ENCODE results near the gene HTR6. TPM values are rescaled to one million over a fixed set of nuclear protein-coding genes. Genes with fewer than 3 reads are reported as not detected.
A peak's percentile ranks its signal among the peaks of the same experiment; 100 is the strongest.

The HTR6 gene
- total RNA-seq, 4 donors from 2014 or later, result not detected

DNA sequence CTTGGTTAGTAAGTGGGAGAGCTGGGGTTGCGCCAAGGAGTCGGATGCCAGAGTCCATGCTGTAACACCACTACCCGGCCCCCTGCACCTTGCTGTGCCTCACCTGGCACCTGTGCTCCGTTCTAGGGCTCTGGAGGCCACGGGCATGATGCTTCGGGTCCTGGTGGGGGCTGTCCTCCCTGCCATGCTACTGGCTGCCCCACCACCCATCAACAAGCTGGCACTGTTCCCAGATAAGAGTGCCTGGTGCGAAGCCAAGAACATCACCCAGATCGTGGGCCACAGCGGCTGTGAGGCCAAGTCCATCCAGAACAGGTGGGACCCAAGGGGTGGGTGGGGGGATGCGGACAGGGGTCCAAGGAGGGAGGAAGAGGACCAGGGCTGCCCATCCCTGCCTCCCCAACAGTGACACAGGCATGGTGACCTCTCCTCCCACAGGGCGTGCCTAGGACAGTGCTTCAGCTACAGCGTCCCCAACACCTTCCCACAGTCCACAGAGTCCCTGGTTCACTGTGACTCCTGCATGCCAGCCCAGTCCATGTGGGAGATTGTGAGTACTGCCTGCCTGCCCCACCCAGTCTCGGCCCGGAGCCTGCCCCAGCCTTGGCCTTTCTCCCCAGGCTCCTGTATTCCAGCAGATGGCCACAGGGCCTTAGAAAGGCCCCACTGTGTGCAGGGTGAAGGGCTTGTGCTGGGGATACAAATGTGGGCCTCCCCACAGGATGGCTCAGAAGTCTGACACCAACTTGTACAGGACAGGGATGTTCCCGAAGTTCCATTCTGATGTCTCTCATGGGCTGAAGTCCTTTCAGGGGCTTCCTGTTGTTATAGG lies 9.6 kb upstream of the HTR6 start:
- H3K4me3 ChIP-seq, result no peak overlapping the region
- 65% methylated on average over 13 of the region's 15 CpGs; no CpG with 5 or more reads in 1 of the 2 donors for WGBS, 2 donors (ENCODE audit: low coverage in 1 of 2)
- no peak for DNase-seq
- H3K9me3 ChIP-seq, result no peaks in the 10 kb centered on the region
- peaks cover 12 to 39% (median 27%) of the 10 kb centered on the region in 4 donors for H3K4me1 ChIP-seq
- peaks cover 0 to 10% (median 4%) of the 10 kb centered on the region in 4 donors for H3K36me3 ChIP-seq
- intact Hi-C loops (cut with DNase I; ENCODE audit: low total_unique reads), result loop anchor here (2.0 kb wide), 1 partner anchor 310 kb away; no protein-coding TSS in a partner anchor
- H3K27ac ChIP-seq, result peak overlapping the region in 1 of 4 donors; percentile 4
- no peaks in the 10 kb centered on the region for H3K27me3 ChIP-seq
- in situ Hi-C loops (cut with MboI; ENCODE audit: low pct_ligation_motif_present in 1 of 4, low pct_unique_long_range_greater_than_20kb in 1 of 4, low sequenced_read_pairs in 3 of 4), result loop anchor here (5.0 to 25.0 kb wide), 5 partner anchors 160 to 313 kb away; partner anchors contain the start of gene CAPZB (in 1 of the 4)
- TF ChIP-seq EP300 (IDR thresholded peaks at IDR 0.05; ENCODE audit: low read depth) (no peak), POLR2A (IDR thresholded peaks at IDR 0.05) (no peak)

- 60 to 81% methylated on average over 1 to 8 of the region's 8 CpGs for WGBS, 2 donors (ENCODE audit: low coverage in 1 of 2)
- Histone ChIP-seq H3K9me3 (no peaks in the 10 kb centered on the region), H3K27ac (no peak overlapping the region), H3K27me3 (no peaks in the 10 kb centered on the region), H3K36me3 (peaks cover 0 to 10% (median 4%) of the 10 kb centered on the region in 4 donors), H3K4me1 (peaks cover 7 to 33% (median 21%) of the 10 kb centered on the region in 4 donors), H3K4me3 (no peak overlapping the region)
- DNase-seq, result no peak
- in situ Hi-C loops (cut with MboI; ENCODE audit: low pct_ligation_motif_present in 1 of 4, low pct_unique_long_range_greater_than_20kb in 1 of 4, low sequenced_read_pairs in 3 of 4) (loop anchor here (10.0 to 25.0 kb wide), 4 partner anchors 161 to 311 kb away; partner anchors contain the start of gene CAPZB (in 1 of the 4)), intact Hi-C loops (cut with DNase I; ENCODE audit: low total_unique reads) (loop anchor here (2.0 kb wide), 1 partner anchor 311 kb away; no protein-coding TSS in a partner anchor)
- no peak for TF ChIP-seq POLR2AphosphoS5 (IDR thresholded peaks at IDR 0.05)
- no peak for TF ChIP-seq EP300 (IDR thresholded peaks at IDR 0.05; ENCODE audit: low read depth)
- no peak for TF ChIP-seq CTCF (IDR thresholded peaks at IDR 0.05)
- TF ChIP-seq POLR2A (IDR thresholded peaks at IDR 0.05), result no peak
Measured at GRCh38 chr1:19655718-19656080, 9.0 kb upstream of the HTR6 start.

DNA sequence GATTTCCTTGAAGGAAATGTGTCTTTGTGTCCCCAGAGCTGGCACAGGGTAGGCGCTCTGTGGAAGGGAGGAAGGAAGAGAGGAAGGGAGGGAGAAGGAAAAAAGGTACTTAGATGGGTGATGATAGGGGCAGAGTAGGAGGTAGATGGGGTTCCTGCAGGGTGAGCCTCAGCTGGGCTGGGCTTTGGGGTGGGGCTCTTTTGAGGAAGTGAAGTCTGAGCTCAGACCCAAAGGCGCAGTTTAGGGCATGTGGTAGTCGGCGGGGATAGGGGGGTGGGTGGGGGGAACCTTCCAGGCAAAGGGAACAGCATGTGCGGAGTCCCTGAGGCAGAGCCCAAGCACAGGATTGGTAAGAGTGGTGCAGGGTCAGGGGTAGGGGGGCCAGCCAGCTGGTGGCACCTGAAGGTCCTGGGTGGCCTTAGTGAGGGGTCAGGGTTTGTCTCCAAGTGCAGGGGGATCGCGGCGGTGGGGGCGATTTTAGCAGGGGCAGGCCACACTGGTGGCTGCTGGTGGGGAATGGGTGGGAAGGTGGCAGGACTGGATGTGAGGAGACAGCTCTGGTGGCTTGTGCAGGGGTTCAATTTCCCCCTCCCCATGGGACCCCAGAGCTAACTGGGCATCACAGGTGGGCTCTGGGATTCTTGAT lies 8.4 kb upstream of the HTR6 start:
- 80 to 100% methylated on average over 1 to 9 of the region's 9 CpGs for WGBS, 2 donors (ENCODE audit: low coverage in 1 of 2)
- Histone ChIP-seq H3K27me3 (peaks cover 3% of the 10 kb centered on the region), H3K4me1 (peaks cover 1 to 28% (median 17%) of the 10 kb centered on the region in 4 donors), H3K27ac (no peak overlapping the region), H3K36me3 (peaks cover 0 to 10% (median 4%) of the 10 kb centered on the region in 4 donors), H3K4me3 (no peak overlapping the region), H3K9me3 (no peaks in the 10 kb centered on the region)
- DNase-seq, result no peak
- in situ Hi-C loops (cut with MboI; ENCODE audit: low pct_ligation_motif_present in 1 of 4, low pct_unique_long_range_greater_than_20kb in 1 of 4, low sequenced_read_pairs in 3 of 4), result loop anchor here (10.0 to 25.0 kb wide), 4 partner anchors 161 to 311 kb away; partner anchors contain the start of gene CAPZB (in 1 of the 4)
- TF ChIP-seq POLR2A (IDR thresholded peaks at IDR 0.05), result no peak
- TF ChIP-seq EP300 (IDR thresholded peaks at IDR 0.05; ENCODE audit: low read depth), result no peak
- TF ChIP-seq CTCF (IDR thresholded peaks at IDR 0.05), result no peak
- TF ChIP-seq POLR2AphosphoS5 (IDR thresholded peaks at IDR 0.05), result no peak
- intact Hi-C loops (cut with DNase I; ENCODE audit: low total_unique reads), result no loop called here

DNA sequence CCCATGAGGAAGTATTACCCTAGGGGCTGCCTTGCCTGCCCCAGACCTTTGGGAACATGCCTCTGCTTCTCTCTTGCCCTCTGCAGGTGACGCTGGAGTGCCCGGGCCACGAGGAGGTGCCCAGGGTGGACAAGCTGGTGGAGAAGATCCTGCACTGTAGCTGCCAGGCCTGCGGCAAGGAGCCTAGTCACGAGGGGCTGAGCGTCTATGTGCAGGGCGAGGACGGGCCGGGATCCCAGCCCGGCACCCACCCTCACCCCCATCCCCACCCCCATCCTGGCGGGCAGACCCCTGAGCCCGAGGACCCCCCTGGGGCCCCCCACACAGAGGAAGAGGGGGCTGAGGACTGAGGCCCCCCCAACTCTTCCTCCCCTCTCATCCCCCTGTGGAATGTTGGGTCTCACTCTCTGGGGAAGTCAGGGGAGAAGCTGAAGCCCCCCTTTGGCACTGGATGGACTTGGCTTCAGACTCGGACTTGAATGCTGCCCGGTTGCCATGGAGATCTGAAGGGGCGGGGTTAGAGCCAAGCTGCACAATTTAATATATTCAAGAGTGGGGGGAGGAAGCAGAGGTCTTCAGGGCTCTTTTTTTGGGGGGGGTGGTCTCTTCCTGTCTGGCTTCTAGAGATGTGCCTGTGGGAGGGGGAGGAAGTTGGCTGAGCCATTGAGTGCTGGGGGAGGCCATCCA lies 7.8 kb upstream of the HTR6 start:
- intact Hi-C loops (cut with DNase I; ENCODE audit: low total_unique reads) (no loop called here), in situ Hi-C loops (cut with MboI; ENCODE audit: low pct_ligation_motif_present in 1 of 4, low pct_unique_long_range_greater_than_20kb in 1 of 4, low sequenced_read_pairs in 3 of 4) (loop anchor here (10.0 to 25.0 kb wide), 4 partner anchors 162 to 312 kb away; partner anchors contain the start of gene CAPZB (in 1 of the 4))
- H3K4me1 ChIP-seq, result peaks cover 0 to 31% (median 16%) of the 10 kb centered on the region in 4 donors
- H3K27ac ChIP-seq, result no peak overlapping the region
- peaks cover 7% of the 10 kb centered on the region for H3K27me3 ChIP-seq
- peaks cover 0 to 10% (median 4%) of the 10 kb centered on the region in 4 donors for H3K36me3 ChIP-seq
- 66% methylated on average over 4 of the region's 15 CpGs; no CpG with 5 or more reads in 1 of the 2 donors for WGBS, 2 donors (ENCODE audit: low coverage in 1 of 2)
- no peak for TF ChIP-seq CTCF (IDR thresholded peaks at IDR 0.05)
- DNase-seq, result no peak
- H3K9me3 ChIP-seq, result no peaks in the 10 kb centered on the region
- no peak overlapping the region for H3K4me3 ChIP-seq
